ENCODE data around the gene ZBTB38.

GRCh38 chr3:141408596-141408995, 40.3 kb downstream of the ZBTB38 start:
- no peak for TF ChIP-seq CTCF (conservative IDR thresholded peaks at IDR 0.05; ENCODE audit: low read depth in 2 of 2)
- no peak for TF ChIP-seq EZH2 (IDR thresholded peaks at IDR 0.05; ENCODE audit: low read depth, unreplicated experiment)
- TF ChIP-seq REST (IDR thresholded peaks at IDR 0.05; ENCODE audit: unreplicated experiment), result no peak
- no peak for TF ChIP-seq CREB1 (CRISPR knock-in tag; IDR thresholded peaks at IDR 0.05; ENCODE audit: low read depth)
- no peak for TF ChIP-seq POLR2AphosphoS5 (IDR thresholded peaks at IDR 0.05; ENCODE audit: low read depth)
- no peak for TF ChIP-seq NANOG (IDR thresholded peaks at IDR 0.05; ENCODE audit: borderline replicate concordance)
- no peak for TF ChIP-seq EZH2phosphoT487 (IDR thresholded peaks at IDR 0.05; ENCODE audit: unreplicated experiment)
- no peak for TF ChIP-seq STAT1 (IDR thresholded peaks at IDR 0.05; ENCODE audit: unreplicated experiment)
- TF ChIP-seq JUNB (IDR thresholded peaks at IDR 0.05; ENCODE audit: unreplicated experiment), result no peak
- no peak for TF ChIP-seq ZNF114 (CRISPR knock-in tag; IDR thresholded peaks at IDR 0.05)

Data from GM23338 (cell line).